GM06990 (cell line): ENCODE data around the gene TMEM198.

Experiments
- DNase-seq: peaks from one replicate; pipeline ENCODE4 v3.0.0-alpha.2; 2011; ENCODE audit not compliant: insufficient read length; ENCODE audit errors: extremely low read depth
- H3K27me3 ChIP-seq: replicated peaks from 2 replicates; pipeline ENCODE4 v1.6.0; 2011; ENCODE audit warnings: low read length; ENCODE audit not compliant: control insufficient read depth, insufficient read depth
- H3K36me3 ChIP-seq: 2 replicates; pipeline ENCODE4 v1.5.1; 2011; ENCODE audit warnings: low read length; ENCODE audit not compliant: control insufficient read depth, insufficient read depth
- H3K4me3 ChIP-seq: replicated peaks from 2 replicates; pipeline ENCODE4 v1.5.1; 2011; ENCODE audit warnings: low read depth, mild to moderate bottlenecking, control low read depth, low read length
- CTCF ChIP-seq: IDR thresholded peaks from 2 replicates; pipeline ENCODE4 v1.5.1; 2011; ENCODE audit warnings: low read length, control low read depth, mild to moderate bottlenecking, inconsistent platforms; ENCODE audit not compliant: insufficient read depth, poor library complexity, severe bottlenecking

Gene TMEM198

GRCh38 chr2:219515874-219516629 is 27.8 kb upstream of the TMEM198 start:
- peaks cover 5% of the 10 kb centered on the region for H3K27me3 ChIP-seq
- no peak overlapping the region for H3K4me3 ChIP-seq
- H3K36me3 ChIP-seq: no peaks in the 10 kb centered on the region
- TF ChIP-seq CTCF: no peak
- no peak for DNase-seq

- Histone ChIP-seq H3K36me3 (no peaks in the 10 kb centered on the region), H3K27me3 (peaks cover 3% of the 10 kb centered on the region), H3K4me3 (no peak overlapping the region)
- DNase-seq: no peak
- no peak for TF ChIP-seq CTCF
These were observed 26.9 kb upstream of the TMEM198 start for GRCh38 chr2:219516888-219517287.

GRCh38 chr2:219517954-219518778 is 25.7 kb upstream of the TMEM198 start:
- Histone ChIP-seq H3K36me3 (no peaks in the 10 kb centered on the region), H3K27me3 (peaks cover 3% of the 10 kb centered on the region), H3K4me3 (no peak overlapping the region)
- no peak for TF ChIP-seq CTCF
- no peak for DNase-seq

- TF ChIP-seq CTCF: no peak
- DNase-seq: no peak
- Histone ChIP-seq H3K27me3 (peaks cover 3% of the 10 kb centered on the region), H3K4me3 (no peak overlapping the region), H3K36me3 (no peaks in the 10 kb centered on the region)
These were observed 24.3 kb upstream of the TMEM198 start for GRCh38 chr2:219519526-219519916.

GRCh38 chr2:219520079-219520478 is 23.7 kb upstream of the TMEM198 start:
- Histone ChIP-seq H3K36me3 (no peaks in the 10 kb centered on the region), H3K27me3 (peaks cover 3% of the 10 kb centered on the region), H3K4me3 (no peak overlapping the region)
- no peak for TF ChIP-seq CTCF
- DNase-seq: no peak
